Caki2 (cell line): ENCODE data around the gene ZFR2. TPM values are rescaled to one million over a fixed set of nuclear protein-coding genes. Genes with fewer than 3 reads are reported as not detected.

Experiments used
- DNase-seq: peaks from one replicate; pipeline ENCODE4 v3.0.0-alpha.2; 2015; ENCODE audit warnings: low read depth
- in situ Hi-C: cut with HindIII; loops from 2 replicates; pipeline ENCODE4 v1.10.0; 2016; ENCODE audit warnings: low sequenced_read_pairs, low pct_unique_long_range_greater_than_20kb, mixed read lengths
- total RNA-seq: library from RNA; depleted of rRNA; stranded (reverse); fragments of >200 nt; shearing (Covaris generic); gene quantifications from 2 replicates; pipeline ENCODE4 v1.2.3, GENCODE V29; 2014; ENCODE audit warnings: low replicate concordance

Gene ZFR2
- total RNA-seq, 1 experiment from 2014 or later: not detected

DNA sequence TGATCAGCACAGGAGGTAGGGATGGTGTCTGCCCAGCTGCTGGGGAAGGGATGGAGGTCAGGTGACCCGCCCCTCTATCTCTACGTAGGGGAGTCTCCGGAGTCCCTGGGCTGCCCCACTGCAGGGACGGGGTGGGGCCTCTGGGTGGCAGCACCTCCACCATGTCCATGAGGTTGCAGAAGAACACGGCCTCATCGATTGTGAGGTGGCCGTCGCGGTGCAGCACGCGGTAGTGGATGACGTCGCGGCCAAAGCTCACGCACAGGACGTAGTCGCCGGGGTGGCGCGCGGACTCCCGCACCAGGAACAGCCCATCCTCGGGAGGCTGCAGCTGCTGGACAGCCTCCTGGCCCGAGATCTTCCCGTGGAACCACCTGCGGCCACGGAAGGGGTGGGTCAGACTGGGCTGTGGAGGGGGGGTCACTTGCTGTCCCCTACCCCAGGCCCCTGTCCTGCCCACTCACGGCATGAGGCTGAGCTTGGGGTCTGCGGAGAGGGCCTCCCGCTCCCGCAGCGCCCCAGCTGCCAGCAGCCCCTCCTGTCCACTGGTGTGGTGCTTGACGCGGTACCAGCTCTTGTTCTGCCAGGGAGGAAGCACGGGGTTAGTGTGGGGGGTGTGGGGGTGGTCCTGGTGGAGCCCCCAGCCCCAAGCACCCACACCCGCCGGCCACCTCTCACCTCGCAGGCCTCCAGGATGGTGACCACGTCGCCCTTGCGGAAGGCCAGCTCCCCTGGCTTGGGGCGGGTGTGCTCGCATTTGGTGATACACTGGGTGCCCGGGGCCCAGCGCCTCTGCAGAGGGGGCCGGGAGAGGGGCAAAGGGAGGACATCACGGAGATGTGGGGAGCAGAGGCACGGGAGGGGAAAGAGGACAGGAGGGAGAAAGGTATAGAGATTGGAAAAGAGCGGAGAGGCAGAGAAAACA is 84.9 kb downstream of the ZFR2 start:
- in situ Hi-C loops: no loop called here
- DNase-seq: no peak

DNA sequence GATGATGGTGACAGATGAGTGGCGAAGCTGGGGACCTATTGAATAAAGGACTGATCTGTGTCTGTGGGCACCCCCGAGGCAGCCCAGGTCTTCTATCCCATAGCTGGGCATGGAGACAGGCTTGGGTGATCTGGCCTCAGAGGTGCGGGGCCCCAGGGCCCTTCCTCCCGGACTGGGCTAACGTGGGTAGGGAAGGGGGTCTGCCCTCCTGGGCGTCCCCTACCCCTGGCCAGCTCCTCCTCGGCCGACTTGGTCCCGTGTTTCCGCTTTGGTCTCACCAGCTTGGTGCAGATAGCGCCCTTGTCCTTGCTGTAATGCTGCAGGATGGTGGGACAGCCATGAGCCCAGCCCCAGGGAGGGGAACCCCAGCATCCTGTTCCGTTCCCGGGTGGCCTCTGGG is 85.9 kb downstream of the ZFR2 start:
- no peak for DNase-seq
- in situ Hi-C loops: no loop called here

DNA sequence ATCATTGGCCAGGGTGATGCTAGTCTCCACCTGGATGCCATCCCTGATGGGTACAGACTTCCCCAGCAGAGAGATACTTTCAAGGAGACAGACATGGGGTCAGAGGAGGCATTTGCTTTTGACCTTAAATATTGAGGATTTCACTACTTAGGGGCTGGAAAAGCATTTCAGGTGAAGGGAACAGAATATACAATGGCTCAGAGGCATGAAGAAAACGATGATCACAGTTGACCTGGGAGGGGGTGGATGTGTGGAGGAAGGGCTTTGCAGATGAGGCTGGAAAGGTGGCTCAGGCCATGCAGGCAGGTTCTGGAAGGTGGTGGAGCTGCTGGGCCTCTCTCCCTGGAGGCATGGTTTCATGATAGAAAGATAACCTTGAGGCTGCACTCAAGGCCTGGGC is 86.5 kb downstream of the ZFR2 start:
- in situ Hi-C loops: no loop called here
- DNase-seq: no peak

DNA sequence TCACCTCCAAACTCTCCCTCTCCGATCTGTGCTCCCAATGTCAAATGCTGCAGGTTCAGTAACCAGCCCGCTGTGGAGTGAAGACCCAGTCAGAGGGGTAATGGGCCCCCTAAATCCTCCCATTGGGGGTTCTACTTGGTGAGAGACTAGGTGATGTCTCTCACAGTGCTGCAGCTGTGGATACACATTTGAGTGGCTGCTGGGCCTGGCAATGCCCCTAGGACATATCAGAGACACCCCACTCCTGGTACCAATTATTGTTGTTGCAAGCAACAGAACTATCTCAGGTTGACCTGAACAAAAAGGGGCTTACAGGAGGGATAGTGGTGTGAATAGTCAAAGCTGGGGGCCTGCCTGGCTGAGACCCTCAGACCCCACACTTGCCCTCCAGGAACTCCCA is 87.2 kb downstream of the ZFR2 start:
- in situ Hi-C loops: no loop called here
- no peak for DNase-seq

DNA sequence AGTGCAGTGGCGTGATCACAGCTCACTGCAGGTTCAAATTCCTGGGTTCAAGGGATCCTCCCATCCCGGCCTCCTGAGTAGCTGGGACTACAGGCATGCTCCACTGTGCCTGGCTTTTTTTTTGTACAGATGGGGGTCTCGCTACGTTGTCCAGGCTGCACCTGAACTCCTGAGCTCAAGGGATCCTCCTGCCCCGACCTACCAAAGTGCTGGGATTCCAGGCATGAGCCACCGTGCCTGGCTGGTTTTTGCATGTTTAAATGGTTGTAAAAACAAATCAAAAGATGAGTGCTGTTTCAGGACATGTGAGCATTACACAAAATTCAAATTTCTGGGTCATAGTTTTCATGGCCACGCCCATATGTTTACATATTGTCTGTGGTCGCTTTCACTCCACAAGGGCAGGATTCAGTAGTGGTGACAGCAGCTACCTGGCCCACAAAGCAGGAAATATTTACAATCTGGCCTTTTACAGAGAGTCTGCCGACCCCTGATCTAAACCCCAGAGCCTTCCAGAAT is 88.0 kb downstream of the ZFR2 start:
- DNase-seq: no peak

DNA sequence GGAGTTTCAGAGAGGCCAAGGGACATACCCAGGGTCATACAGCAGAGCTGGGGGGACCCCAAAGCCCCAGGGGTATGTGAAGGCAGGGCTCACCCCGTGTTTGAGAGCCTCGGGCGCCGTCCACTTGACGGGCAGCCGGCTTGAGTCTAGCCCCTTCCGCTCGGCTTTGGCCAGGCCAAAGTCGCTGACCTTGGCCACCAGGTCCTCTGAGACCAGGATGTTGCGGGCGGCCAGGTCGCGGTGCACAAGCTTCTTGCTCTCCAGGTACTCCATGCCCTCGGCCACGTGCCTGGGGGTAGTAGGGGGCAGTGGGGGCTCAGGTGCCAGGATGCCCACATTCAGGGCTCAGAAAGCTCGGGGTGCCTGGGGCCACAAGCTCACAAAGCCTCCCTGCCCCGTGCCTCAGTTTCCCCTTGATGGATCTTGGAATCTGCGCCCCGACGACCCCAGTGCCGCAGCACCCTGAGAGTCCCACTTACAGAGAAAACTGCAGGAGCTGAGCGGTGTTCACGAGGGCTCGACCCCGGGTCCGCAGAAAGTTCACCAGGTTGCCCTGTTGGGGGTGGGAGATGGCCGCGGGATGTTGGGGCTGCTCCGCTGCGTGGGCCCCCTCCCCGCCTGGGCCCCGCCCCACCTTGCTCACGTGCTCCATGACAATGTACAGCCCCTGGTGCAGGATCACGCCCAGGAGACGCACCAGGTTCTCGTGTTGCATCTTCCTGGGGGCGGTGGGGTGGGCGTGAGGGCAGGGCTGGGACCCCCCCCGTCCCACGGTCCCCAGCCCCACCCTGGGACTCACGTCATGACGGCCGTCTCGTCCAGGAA is 89.7 kb downstream of the ZFR2 start:
- DNase-seq: no peak
- in situ Hi-C loops: no loop called here

More for the DNA sequence above, 88.0 kb downstream of the ZFR2 start:
- in situ Hi-C loops: no loop called here

DNA sequence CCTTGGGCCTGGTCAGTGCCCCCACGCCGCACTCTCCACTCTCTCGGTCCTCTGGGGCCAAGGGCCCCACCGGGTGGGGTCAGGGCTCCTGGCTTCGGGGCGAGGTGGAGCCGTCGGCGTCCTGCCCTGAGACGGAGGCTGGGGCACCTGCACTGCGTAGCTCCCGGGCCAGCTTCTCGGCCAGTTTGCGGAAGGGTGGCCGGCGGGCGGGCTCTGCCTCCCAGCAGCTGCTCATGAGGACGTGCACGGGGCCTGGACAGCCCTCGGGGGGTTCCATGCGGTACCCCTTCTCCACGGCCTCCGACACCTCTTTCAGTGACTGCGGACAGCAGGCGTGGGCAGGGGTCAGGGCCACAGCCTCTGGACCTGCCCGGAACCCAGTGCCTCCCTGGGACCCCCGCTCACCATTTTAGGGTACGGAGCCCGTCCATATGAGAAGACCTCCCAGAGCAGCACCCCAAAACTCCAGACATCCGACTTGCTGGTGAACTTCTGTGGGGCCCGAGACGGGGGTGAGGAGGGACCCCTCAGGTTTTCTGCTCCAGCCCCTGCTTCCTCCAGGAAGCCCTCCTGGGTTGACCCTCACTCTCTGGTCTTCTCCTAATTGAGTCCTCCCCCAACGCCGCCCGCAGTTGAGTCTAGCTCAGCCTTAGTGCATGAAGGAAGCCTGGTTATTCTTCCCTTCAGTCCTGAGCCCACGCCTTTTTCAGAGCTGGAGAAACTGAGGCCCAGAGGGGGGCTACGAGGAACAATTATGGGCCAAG is 90.6 kb downstream of the ZFR2 start:
- DNase-seq: no peak
- in situ Hi-C loops: no loop called here

DNA sequence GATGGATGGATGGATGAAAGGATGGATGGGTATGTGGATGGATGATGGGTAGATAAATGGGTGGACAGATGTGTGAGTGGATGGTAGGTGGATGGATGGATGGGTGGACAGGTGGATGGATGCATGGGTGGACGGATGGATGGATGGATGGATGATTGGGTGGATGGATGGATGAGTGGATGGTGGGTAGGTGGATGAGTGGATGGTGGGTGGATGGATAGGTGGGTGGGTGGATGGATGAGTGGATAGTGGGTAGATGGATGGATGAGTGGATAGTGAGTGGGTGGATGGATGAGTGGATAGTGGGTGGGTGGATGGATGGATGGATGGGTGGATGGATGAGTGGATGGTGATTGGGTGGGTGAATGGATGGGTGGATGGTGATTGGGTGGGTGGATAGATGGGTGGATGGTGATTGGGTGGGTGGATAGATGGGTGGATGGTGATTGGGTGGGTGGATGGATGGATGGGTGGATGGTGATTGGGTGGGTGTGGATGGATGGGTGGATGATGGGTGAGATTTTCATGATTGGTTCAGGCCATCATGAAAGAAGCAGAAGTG is 92.3 kb downstream of the ZFR2 start:
- in situ Hi-C loops: no loop called here

DNA sequence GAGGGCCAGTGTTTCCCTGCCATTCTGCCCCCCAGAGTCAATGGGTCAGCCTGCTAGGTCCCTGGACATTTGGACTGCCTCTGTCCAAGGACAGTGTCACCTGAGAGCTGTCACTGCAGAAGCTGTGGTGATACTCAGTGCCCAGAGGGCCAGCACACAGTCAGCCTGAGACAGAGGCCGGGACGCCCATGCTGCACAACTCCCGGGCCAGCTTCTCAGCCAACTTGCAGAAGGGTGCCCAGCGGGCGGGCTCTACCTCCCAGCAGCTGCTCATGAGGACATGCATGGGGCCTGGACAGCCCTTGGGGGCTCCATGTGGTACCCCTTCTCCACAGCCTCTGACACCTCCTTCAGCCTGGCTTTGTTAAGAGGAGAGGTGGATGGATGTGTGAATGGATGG is 93.0 kb downstream of the ZFR2 start:
- in situ Hi-C loops: no loop called here
- DNase-seq: no peak

More for the DNA sequence above, 92.3 kb downstream of the ZFR2 start:
- no peak for DNase-seq

DNA sequence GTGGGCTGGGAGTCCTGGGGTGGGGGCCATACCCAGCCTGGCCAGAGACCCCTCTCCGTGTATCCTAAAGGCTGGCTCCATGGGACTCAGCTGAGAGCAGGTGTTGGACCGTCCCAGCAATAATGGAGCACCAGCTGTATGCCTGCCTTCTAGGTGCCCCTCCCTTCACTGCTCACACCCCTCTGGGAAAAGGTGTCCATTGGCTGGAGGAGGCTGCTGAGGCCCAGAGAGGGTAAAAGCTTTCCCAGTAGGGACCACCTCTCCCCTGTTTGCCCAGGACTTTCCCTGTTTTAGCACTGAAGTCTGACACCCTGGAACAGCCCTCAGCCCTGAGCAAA is 93.5 kb downstream of the ZFR2 start:
- in situ Hi-C loops: no loop called here
- no peak for DNase-seq

DNA sequence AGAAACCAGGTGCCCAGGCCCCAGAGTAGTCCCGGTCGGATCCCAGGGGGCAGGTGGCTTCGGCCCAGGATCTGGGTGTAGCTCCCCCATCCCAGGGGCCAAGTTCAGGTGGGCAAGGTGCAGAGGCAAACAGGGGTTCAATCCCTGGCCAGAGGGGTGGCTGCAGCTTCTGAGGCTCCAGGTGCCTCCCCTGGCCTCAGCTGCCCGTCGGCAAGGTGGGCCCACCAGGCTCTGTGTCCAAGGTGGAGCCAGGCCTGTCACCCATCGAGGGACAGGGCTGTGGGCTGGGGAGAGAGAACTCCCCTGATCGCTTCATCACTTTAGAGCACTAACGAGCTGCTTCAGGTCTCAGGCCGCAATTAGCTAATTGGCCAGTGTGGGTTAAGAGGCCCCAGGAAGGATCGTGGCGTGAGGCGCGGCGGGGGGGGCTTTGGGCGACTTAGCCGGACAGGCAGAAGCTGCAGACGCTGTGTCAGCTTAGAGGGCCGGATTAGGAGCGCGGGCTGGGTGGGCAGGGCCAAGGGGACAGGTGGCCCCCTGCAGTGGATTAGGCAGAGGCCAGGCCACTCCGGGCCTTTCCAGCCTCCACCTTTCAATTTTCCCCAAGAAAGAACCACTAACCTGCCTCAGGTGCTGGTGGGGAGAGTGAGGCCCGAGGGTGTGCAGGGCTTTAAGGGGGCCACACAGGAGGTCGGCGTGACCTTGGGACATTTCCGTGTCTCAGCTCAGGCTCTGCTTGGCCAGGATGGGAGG is 94.0 kb downstream of the ZFR2 start:
- no peak for DNase-seq
- in situ Hi-C loops: no loop called here

DNA sequence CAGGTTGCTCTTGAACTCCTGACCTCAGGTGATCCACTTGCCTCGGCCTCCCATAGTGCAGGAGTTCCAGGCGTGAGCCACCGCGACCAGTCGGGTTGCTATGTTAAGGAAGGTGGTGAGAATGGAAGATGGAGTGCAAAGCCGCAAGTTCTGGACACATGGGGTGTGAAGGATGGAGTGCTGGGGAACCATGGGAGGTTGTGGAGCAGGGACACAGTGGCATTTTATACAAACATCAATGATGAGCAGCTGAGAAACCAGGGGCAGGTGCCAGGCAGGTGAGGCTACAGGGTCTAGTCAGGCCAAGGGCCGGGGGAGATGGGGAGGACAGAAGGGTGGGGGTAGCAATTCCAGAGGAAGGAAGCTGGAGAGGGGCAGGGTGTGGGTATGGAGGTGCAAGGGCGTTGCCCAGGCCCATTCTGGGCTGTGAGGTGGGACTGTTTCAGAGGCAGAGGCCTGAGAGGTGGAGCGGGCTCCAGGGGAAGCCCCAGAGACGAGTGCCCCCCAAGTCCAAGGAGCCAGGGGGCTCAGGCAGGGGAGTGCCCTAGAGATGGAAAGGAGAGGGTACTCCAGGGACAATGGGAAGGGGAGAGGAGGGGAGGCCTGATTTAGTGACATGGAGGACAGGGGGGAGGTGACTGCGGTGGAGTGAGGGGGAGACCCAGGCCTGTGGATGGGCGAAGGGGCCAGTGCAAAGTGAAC is 94.9 kb downstream of the ZFR2 start:
- no peak for DNase-seq
- in situ Hi-C loops: no loop called here

DNA sequence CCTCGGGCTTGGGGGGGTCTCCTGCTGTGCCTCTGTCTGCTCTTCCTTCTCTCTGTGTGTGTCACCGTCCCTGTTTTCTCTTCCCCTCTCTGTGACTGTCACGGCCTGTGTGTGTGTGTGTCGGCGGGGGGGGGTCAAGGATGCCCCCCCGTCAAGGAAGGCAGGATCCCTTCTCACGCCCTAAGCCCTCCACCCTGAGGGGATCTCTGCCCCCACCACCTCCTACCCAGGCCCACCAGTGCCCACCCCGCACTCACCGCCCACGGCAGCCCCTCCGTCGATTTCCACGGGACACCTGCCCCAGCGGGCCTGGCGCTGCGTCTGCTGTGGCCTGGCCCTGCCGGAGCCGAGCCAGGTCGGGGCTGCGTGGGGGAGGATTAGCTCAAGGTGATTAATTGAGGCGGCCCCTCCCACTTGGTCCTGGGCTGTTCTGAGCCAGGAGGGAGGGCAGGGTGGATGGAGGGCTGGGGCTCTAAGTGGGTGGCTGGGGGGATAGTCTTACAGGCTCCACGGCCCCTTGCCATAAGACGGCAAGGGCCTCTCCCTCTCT is 96.9 kb downstream of the ZFR2 start, which contains the start of gene RAX2:
Gene RAX2 (minus strand): TSS at position 323 of the 550 bp plus-strand sequence. CDS start 486 bp downstream, outside the sequence.
- in situ Hi-C loops: no loop called here
- no peak for DNase-seq

DNA sequence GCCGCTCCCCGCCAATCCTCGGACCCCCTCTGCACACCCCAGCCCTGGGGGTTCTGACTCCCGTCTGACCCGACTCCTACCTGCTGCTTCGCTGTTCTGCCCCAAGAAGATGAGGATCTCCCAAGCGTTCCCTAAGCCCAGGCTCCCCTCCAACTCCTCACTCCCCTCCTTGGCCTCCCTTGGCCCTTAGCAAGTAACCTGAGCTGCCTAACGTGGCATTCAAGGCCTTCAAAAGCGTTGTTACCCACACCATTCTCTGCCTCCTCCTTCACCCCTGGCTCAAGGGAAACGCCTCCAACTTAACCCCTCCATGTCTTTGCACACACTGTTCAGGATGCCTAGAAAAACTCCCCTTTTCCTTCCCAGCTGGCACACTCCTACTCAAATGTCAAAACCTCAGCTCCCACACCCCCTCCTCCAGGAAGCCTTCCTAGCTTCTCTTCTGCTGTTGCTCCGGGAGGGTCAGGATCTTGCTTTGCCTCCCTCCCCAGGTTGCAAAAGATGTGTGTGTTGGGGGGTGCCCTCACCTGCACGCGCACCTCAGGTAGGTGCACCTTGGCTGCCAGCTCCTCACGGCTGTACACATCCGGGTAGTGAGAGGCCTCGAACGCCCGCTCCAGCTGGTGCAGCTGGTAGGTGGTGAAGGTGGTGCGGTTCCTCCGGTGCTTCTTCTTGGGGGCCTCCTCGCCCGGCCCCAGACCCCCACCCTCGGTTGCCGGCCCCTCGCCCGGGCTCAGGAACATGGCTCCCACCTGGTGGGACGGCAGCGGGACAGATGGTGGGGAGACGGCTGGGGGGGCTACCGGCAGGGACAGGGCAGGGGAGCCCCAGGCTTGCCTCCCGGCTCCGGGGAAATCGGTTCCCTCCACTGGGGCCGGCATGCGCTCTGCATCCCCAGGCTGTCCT is 97.6 kb downstream of the ZFR2 start:
- in situ Hi-C loops: no loop called here
- DNase-seq: no peak

DNA sequence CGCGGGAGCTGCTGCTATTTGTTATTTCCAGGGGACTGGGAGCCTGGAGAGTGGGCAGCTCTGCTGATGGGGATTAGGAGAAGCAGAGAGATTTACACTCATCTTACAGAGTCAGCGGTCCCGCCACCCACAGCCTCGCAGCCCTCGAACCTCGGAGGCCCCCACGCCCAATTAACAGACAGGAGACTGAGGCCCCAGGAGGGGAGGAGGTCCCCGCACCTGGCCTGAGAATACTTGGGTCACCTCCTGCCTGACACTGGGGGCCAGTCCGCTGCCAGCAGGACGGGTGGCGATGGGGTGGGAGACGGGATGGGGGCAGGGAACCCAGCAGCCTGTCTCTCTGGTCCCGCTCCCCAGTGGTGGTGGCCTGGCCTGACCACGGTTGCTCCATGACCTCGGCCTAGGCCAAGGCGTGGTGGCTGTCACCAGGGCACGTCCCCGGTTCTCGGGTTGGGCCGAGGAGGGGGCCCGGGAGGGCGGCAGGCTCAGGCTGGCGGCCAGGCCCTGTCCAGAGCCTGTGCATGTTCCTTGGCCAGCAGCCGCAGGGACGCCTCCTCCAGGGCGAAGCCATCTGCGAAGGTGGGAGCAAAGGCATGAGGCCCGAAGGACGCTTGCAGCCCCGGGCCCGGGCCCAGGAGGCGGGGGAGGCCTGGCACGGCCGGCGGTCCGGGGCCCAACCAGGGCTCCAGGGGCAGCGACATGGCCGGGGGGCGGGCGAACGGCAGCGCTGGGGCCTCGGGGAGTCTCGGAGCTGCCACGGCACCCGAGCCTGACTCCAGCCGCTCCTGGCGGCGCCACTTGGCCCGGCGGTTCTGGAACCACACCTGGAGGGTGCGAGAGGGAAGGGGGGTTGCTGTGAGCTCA is 98.5 kb downstream of the ZFR2 start:
- in situ Hi-C loops: no loop called here
- no peak for DNase-seq
